ENCODE results near the gene HTR7. TPM values are rescaled to one million over a fixed set of nuclear protein-coding genes. Genes with fewer than 3 reads are reported as not detected.

HTR7 gene
- polyA plus RNA-seq, 1 donor (not counting 4 experiments of a cell fraction or from before 2014, with no cell fraction given), result 12.2 TPM

- no peak overlapping the region for H3K4me3 ChIP-seq (ENCODE audit: control insufficient read depth in 2 of 3, extremely low read depth in 1 of 3, insufficient read depth in 2 of 3, low read depth in 1 of 3, low read length in 3 of 3)
- peak overlapping the region; percentile 51 for H2AFZ ChIP-seq (ENCODE audit: control insufficient read depth, low read length)
- H3K4me1 ChIP-seq (ENCODE audit: control insufficient read depth, extremely low read depth, insufficient read depth, low read length), result peaks cover 41% of the 10 kb centered on the region
- peak overlapping the region; percentile 5 for H3K9ac ChIP-seq (ENCODE audit: control insufficient read depth, extremely low read depth, insufficient read depth, low read length)
- dilution Hi-C loops (cut with MboI; ENCODE audit: extremely low pct_ligation_motif_present, low sequenced_read_pairs), result no loop called here
- no peaks in the 10 kb centered on the region for H3K9me1 ChIP-seq (ENCODE audit: control insufficient read depth, extremely low read depth, insufficient read depth, low read length)
- peak overlapping the region; percentile 17 for H3K4me2 ChIP-seq (ENCODE audit: control insufficient read depth, extremely low read depth, insufficient read depth, low read depth, low read length)
- TF ChIP-seq EZH2 (IDR thresholded peaks at IDR 0.05; ENCODE audit: low read length) (no peak), CTCF (optimal IDR thresholded peaks at IDR 0.05 in 1 of 3, IDR thresholded peaks at IDR 0.05 in 1 of 3, conservative IDR thresholded peaks at IDR 0.05 in 1 of 3; ENCODE audit: extremely low read depth in 1 of 3, insufficient read depth in 2 of 3, low read length in 3 of 3) (no peak)
- peaks cover 49% of the 10 kb centered on the region for H3K79me2 ChIP-seq (ENCODE audit: control insufficient read depth, insufficient read depth, low read length)
- no peak for DNase-seq (ENCODE audit: low read depth, low spot score)
- H3K9me3 ChIP-seq (ENCODE audit: control insufficient read depth, low read depth, low read length), result no peaks in the 10 kb centered on the region
- H3K36me3 ChIP-seq (ENCODE audit: control insufficient read depth in 2 of 2, extremely low read depth in 1 of 2, insufficient read depth in 2 of 2, low read length in 2 of 2), result no peaks in the 10 kb centered on the region
- peak; percentile 86 for FAIRE-seq
- no peaks in the 10 kb centered on the region for H3K27me3 ChIP-seq (ENCODE audit: control insufficient read depth, extremely low read depth, insufficient read depth, low read length)
- H3K27ac ChIP-seq (ENCODE audit: control insufficient read depth, insufficient read depth, low read length), result peak overlapping the region; percentile 76
- H4K20me1 ChIP-seq (ENCODE audit: control insufficient read depth, extremely low read depth, insufficient read depth, low read length), result no peaks in the 10 kb centered on the region
These were observed 11.1 kb downstream of the HTR7 start for GRCh38 chr10:90846746-90847145.

GRCh38 chr10:90845726-90846125 lies 12.1 kb downstream of the HTR7 start:
- Histone ChIP-seq H3K79me2 (ENCODE audit: control insufficient read depth, insufficient read depth, low read length) (peaks cover 49% of the 10 kb centered on the region), H3K9ac (ENCODE audit: control insufficient read depth, extremely low read depth, insufficient read depth, low read length) (no peak overlapping the region), H3K4me2 (ENCODE audit: control insufficient read depth, extremely low read depth, insufficient read depth, low read depth, low read length) (no peak overlapping the region), H3K4me1 (ENCODE audit: control insufficient read depth, extremely low read depth, insufficient read depth, low read length) (peaks cover 41% of the 10 kb centered on the region), H4K20me1 (ENCODE audit: control insufficient read depth, extremely low read depth, insufficient read depth, low read length) (no peaks in the 10 kb centered on the region), H3K36me3 (ENCODE audit: control insufficient read depth in 2 of 2, extremely low read depth in 1 of 2, insufficient read depth in 2 of 2, low read length in 2 of 2) (no peaks in the 10 kb centered on the region), H3K9me1 (ENCODE audit: control insufficient read depth, extremely low read depth, insufficient read depth, low read length) (no peaks in the 10 kb centered on the region), H3K27me3 (ENCODE audit: control insufficient read depth, extremely low read depth, insufficient read depth, low read length) (no peaks in the 10 kb centered on the region), H2AFZ (ENCODE audit: control insufficient read depth, low read length) (no peak overlapping the region), H3K4me3 (ENCODE audit: control insufficient read depth in 2 of 3, extremely low read depth in 1 of 3, insufficient read depth in 2 of 3, low read depth in 1 of 3, low read length in 3 of 3) (no peak overlapping the region), H3K27ac (ENCODE audit: control insufficient read depth, insufficient read depth, low read length) (no peak overlapping the region), H3K9me3 (ENCODE audit: control insufficient read depth, low read depth, low read length) (no peaks in the 10 kb centered on the region)
- dilution Hi-C loops (cut with MboI; ENCODE audit: extremely low pct_ligation_motif_present, low sequenced_read_pairs), result no loop called here
- TF ChIP-seq CTCF (optimal IDR thresholded peaks at IDR 0.05 in 1 of 3, IDR thresholded peaks at IDR 0.05 in 1 of 3, conservative IDR thresholded peaks at IDR 0.05 in 1 of 3; ENCODE audit: extremely low read depth in 1 of 3, insufficient read depth in 2 of 3, low read length in 3 of 3) (no peak), EZH2 (IDR thresholded peaks at IDR 0.05; ENCODE audit: low read length) (no peak)
- no peak for DNase-seq (ENCODE audit: low read depth, low spot score)
- no peak for FAIRE-seq
